ENCODE results near the gene HOXA5.
A peak's percentile ranks its signal among the peaks of the same experiment; 100 is the strongest.

Gene HOXA5

DNA sequence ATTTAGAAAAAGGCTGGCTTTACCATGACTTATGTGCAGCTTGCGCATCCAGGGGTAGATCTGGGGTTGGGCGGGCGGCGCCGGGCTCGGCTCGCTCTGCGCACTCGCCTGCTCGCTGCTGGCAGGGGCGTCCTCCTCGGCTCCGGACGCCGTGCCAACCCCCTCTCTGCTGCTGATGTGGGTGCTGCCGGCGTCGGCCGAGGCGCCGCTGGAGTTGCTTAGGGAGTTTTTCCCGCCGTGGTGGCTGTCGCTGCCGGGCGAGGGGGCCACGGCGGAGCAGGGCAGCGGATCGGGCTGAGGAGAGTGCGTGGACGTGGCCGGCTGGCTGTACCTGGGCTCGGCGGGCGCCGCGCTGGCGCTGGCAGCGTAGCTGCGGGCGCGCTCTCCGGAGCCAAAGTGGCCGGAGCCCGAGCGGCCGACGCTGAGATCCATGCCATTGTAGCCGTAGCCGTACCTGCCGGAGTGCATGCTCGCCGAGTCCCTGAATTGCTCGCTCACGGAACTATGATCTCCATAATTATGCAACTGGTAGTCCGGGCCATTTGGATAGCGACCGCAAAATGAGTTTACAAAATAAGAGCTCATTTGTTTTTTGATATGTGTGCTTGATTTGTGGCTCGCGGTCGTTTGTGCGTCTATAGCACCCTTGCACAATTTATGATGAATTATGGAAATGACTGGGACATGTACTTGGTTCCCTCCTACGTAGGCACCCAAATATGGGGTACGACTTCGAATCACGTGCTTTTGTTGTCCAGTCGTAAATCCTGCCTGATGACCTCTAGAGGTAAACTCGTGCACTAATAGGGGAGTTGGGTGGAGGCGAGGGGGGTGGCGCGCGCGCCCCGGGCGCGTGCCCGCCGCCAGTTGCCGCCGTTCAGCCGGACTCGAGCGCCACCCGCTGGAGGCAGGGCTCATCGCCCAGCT, at the start of gene HOXA5:
HOXA5 (minus strand) TSS at position 659 of the 927 bp plus-strand sequence; CDS start at position 585, 74 bp downstream.
- DNase-seq = peak; percentile 28

DNA sequence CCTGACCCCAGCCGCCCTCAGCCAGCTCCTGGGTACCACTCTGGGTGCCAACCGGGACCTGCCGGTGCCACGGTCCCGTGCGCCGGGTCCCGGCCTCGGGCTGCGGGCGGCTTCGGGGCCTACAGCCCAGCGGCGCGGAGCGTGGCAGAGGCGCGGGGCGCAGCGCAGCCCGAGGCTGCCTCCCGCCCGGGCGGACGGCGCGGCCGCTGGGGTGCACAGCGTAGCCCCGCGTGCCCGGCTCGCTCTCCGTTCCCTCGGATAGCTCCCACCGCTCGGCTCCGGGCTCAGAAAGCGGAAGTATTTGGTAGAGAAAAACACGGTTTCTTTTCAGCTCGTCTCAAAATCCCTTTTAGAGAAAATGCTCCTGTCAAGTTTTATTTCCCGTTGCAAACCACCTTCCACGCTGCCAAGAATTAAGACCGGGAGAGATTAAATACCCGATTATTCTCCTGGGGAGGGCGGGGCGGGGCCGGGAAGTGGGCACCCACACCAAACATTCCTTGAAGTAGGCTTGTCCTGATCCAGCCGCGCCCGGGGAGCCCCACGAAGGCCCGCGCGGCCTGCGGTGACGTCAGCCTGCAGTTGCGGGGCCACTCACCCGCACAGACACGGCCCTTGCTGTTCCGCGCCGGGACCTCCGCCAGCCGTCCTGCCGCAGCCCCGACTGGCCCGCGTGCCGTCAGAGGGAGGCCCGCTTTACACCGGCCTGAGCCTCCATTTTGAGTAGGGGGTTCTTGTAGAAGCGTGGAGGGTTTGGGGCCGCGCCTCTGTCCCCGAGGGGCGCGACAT, 49.3 kb upstream of the HOXA5 start:
- no peak for DNase-seq

DNA sequence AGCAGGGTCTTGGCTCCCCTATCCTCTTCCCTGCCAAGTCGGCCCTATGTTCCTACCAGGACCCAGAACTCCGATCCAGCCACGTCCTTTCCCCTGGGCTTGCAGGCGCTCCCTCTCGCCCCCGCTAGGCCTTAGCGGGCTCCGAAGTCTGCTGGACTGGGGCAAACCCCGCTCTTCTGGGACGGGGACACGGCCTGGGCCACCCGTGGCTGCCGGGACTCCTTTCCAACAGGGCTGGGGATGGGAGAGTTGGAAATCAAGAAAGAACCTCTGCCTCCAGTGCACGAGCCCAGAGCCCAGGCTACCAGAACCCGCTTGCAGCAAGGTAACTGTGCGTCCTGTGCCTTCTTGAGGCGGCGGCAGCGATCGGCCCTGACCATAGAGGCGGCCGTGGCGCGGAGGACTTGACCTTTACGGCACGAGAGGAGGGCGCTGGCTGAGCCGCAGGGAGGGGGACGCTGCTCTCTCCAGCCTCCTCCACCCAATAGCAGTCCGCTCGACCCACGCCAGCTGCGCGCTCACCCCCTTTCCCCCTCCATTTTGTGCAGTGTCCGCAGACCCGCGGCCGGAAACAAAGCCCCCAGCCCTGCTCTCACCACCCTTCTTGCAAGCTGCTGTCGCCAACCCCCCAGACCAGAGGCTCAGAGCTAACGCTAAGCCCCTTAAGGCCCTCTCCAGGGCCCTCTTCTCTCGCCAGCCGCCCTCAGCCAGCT, 48.5 kb upstream of the HOXA5 start:
- no peak for DNase-seq

GRCh38 chr7:27191161-27191731, 47.8 kb upstream of the HOXA5 start:
- DNase-seq = no peak

DNA sequence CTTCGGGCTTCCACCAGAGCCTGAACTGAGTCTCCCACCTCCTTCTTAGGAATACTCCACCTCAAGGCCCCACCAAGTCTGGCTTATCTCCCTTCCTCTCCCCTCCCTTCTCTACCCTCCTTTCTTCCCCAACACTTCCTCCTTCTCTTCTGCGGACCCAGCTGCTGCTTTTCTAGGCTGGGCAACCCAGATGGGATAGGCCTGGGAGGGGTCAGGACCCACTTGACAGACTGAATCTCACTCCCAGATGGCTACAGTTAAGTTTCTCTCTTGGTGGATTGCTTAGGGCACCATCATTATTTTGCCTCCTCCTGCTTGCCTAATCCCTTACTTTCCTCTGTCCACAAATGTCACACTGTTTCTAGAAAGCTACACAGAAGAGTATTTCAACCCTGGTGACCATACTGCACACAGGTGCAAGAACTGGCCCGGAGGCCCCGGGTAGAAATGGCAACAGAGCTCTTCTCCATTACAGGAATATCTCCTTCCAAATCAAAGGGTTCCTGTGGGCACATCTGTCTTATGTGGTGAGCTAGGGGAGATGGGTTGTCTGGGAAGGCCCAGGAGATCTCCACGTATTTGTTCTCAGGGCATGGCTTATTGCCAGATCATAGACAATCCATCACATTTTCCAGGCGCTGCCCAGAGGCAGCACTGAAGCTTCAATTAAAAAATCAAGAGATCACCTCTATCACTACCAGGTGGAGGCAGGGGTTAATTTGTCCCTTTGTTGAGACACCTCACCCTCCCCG, 46.7 kb upstream of the HOXA5 start:
- no peak for DNase-seq

- DNase-seq = no peak
These were observed 46.0 kb upstream of the HOXA5 start for GRCh38 chr7:27189295-27189996.

GRCh38 chr7:27188386-27189294, 45.2 kb upstream of the HOXA5 start:
- DNase-seq = no peak

- no peak for DNase-seq
These were observed 44.2 kb upstream of the HOXA5 start for GRCh38 chr7:27187475-27188385.

GRCh38 chr7:27186668-27187474, 43.4 kb upstream of the HOXA5 start:
- no peak for DNase-seq

GRCh38 chr7:27185854-27186667, 42.6 kb upstream of the HOXA5 start:
- no peak for DNase-seq

- no peak for DNase-seq
These were observed 41.8 kb upstream of the HOXA5 start, which contains the start of gene HOXA11 for GRCh38 chr7:27185013-27185853. Gene HOXA11, minus strand, starts transcription at chr7:27185232. Its CDS starts 88 bp downstream, at chr7:27185144.

DNA sequence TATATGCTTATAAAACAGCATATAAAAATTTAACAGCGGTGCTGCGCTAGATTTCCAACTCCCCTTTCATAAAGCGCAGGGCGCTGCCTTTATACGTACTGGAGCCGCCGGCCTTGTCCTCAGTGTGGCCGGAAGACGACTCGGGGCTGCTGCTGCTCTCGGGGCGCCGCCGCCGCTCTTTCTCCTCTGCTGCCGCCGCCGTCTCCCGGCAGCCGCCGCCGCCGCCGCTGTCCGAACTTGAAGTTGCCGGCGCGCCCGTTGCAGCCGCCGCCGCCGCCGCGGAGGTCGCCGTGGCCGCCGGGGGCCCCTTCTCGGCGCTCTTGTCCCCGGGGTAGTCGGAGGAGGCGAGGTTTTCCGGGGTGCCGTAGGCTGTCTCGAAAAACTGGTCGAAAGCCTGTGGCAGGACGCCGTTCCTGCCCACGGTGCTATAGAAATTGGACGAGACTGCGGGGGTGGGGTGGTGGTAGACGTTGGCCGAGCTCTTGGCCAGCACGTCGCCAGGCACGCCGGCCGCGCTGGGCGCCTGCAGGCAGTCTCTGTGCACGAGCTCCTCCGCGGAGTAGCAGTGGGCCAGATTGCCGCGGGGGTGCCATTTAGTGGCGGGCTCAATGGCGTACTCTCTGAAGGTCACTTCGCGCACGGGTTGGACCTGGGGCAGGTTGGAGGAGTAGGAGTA, 41.0 kb upstream of the HOXA5 start:
- DNase-seq = peak; percentile 22

GRCh38 chr7:27183682-27184336, 40.3 kb upstream of the HOXA5 start:
- no peak for DNase-seq

GRCh38 chr7:27182861-27183681, 39.6 kb upstream of the HOXA5 start:
- no peak for DNase-seq
